ENCODE measurements around the gene WIZ.

The WIZ gene

GRCh38 chr19:15443838-15444237 lies 5.9 kb downstream of the WIZ start (continued):
- no peak for TF ChIP-seq ZNF391 (tag by site-specific recombination; IDR thresholded peaks at IDR 0.05; ENCODE audit: borderline replicate concordance, low read depth)

GRCh38 chr19:15443325-15443724 lies 6.4 kb downstream of the WIZ start:
- Histone ChIP-seq H3K4me1 (ENCODE audit: control insufficient read depth, insufficient read depth, low read length) (no peaks in the 10 kb centered on the region), H3K27ac (ENCODE audit: extremely low read depth, low read depth, low read length) (no peak overlapping the region), H3K36me3 (ENCODE audit: control insufficient read depth in 2 of 2, insufficient read depth in 1 of 2, low read length in 2 of 2) (peaks cover 0 to 8% of the 10 kb centered on the region in 2 experiments; a peak in 1 of 3 replicates), H3K4me3 (ENCODE audit: low read depth, low read length) (no peak overlapping the region), H3K9me3 (ENCODE audit: control insufficient read depth, insufficient read depth, low read depth, low read length) (no peaks in the 10 kb centered on the region)
- ChIA-PET CTCF (interaction anchor here (0.6 kb wide), 1 partner anchor 112 kb away, joined by 3 read pairs; no protein-coding TSS in a partner anchor), POLR2A (no interaction called here)
- TF ChIP-seq GLI4 (tag by site-specific recombination; IDR thresholded peaks at IDR 0.05), result no peak
- TF ChIP-seq ZNF19 (tag by site-specific recombination; IDR thresholded peaks at IDR 0.05; ENCODE audit: low read depth), result no peak
- no peak for TF ChIP-seq ZNF555 (tag by site-specific recombination; conservative IDR thresholded peaks at IDR 0.05)
- TF ChIP-seq ZNF623 (tag by site-specific recombination; IDR thresholded peaks at IDR 0.05), result peak; percentile 94
- TF ChIP-seq GLIS2 (tag by site-specific recombination; IDR thresholded peaks at IDR 0.05), result no peak
- TF ChIP-seq ZNF274 (IDR thresholded peaks at IDR 0.05; ENCODE audit: low read length), result no peak
- TF ChIP-seq ZNF274 (tag by site-specific recombination; IDR thresholded peaks at IDR 0.05; ENCODE audit: borderline replicate concordance), result no peak
- TF ChIP-seq ZSCAN30 (tag by site-specific recombination; IDR thresholded peaks at IDR 0.05), result no peak

- Histone ChIP-seq H3K36me3 (ENCODE audit: control insufficient read depth in 2 of 2, insufficient read depth in 1 of 2, low read length in 2 of 2) (peaks cover 0 to 2% of the 10 kb centered on the region in 2 experiments; a peak in 1 of 3 replicates), H3K9me3 (ENCODE audit: control insufficient read depth, insufficient read depth, low read depth, low read length) (no peaks in the 10 kb centered on the region), H3K4me1 (ENCODE audit: control insufficient read depth, insufficient read depth, low read length) (no peaks in the 10 kb centered on the region), H3K4me3 (ENCODE audit: low read depth, low read length) (no peak overlapping the region), H3K27ac (ENCODE audit: extremely low read depth, low read depth, low read length) (no peak overlapping the region)
- TF ChIP-seq ZNF146 (tag by site-specific recombination; IDR thresholded peaks at IDR 0.05) (no peak), SETDB1 (IDR thresholded peaks at IDR 0.05; ENCODE audit: insufficient read length, low read length) (no peak), ZNF521 (tag by site-specific recombination; IDR thresholded peaks at IDR 0.05) (no peak), ZNF549 (tag by site-specific recombination; IDR thresholded peaks at IDR 0.05) (no peak), ZBTB10 (tag by site-specific recombination; IDR thresholded peaks at IDR 0.05) (no peak), ZNF776 (tag by site-specific recombination; IDR thresholded peaks at IDR 0.05; ENCODE audit: borderline replicate concordance) (no peak), ZBTB26 (tag by site-specific recombination; optimal IDR thresholded peaks at IDR 0.05) (no peak), ZBTB48 (tag by site-specific recombination; IDR thresholded peaks at IDR 0.05) (no peak), ZNF645 (tag by site-specific recombination; IDR thresholded peaks at IDR 0.05) (no peak), ZBTB1 (tag by site-specific recombination; IDR thresholded peaks at IDR 0.05) (no peak), ZNF433 (tag by site-specific recombination; IDR thresholded peaks at IDR 0.05; ENCODE audit: low read depth) (no peak), RBAK (tag by site-specific recombination; IDR thresholded peaks at IDR 0.05) (no peak), ZNF658 (tag by site-specific recombination; IDR thresholded peaks at IDR 0.05) (no peak), ZNF416 (tag by site-specific recombination; IDR thresholded peaks at IDR 0.05) (no peak)
- TF ChIP-seq, protein P1, sequence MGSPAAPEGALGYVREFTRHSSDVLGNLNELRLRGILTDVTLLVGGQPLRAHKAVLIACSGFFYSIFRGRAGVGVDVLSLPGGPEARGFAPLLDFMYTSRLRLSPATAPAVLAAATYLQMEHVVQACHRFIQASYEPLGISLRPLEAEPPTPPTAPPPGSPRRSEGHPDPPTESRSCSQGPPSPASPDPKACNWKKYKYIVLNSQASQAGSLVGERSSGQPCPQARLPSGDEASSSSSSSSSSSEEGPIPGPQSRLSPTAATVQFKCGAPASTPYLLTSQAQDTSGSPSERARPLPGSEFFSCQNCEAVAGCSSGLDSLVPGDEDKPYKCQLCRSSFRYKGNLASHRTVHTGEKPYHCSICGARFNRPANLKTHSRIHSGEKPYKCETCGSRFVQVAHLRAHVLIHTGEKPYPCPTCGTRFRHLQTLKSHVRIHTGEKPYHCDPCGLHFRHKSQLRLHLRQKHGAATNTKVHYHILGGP (tag by site-specific recombination; IDR thresholded peaks at IDR 0.05), result no peak
- ChIA-PET POLR2A (no interaction called here), CTCF (no interaction called here)
Measured at GRCh38 chr19:15442142-15442920, 7.4 kb downstream of the WIZ start.

Data from HEK293 (cell line).